HG03520 (cell line): ENCODE measurements around the gene MBD6.
"Not testable (repeated sequence)": the region's sequence is repeated elsewhere in the genome, so short reads cannot be mapped to it uniquely, and the experiment has no call there.

Experiments used
- ATAC-seq: cut with Tn5 transposase; IDR thresholded peaks from one replicate; pipeline ENCODE4 v1.9.1; 2021; ENCODE audit warnings: mild to moderate bottlenecking, moderate library complexity; ENCODE audit not compliant: unreplicated experiment

MBD6 gene

DNA sequence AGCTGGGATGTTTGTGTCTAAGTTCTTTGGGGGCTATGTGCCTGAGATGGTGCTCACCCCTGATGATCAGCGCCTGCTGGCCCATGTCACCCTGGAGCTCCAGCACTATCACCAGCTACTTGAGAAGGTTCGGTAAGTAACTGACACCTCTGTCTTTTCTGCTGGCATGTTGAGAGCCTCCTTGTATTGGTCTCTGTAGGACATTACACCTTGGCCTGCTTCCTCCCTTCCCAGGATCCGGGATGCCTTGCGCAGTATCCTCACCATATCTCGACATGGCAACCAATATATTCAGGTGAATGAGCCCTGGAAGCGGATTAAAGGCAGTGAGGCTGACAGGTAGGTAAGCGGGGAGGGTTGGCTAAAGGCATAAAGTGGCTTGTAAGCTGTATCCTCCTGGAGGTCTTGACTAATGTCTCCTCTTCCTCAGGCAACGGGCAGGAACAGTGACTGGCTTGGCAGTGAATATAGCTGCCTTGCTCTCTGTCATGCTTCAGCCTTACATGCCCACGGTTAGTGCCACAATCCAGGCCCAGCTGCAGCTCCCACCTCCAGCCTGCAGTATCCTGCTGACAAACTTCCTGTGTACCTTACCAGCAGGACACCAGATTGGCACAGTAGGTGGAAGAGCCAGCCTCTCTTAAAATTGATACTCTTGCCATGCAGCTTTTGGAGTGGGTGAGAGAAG, 7.8 kb upstream of the MBD6 start:
- no peak for ATAC-seq

DNA sequence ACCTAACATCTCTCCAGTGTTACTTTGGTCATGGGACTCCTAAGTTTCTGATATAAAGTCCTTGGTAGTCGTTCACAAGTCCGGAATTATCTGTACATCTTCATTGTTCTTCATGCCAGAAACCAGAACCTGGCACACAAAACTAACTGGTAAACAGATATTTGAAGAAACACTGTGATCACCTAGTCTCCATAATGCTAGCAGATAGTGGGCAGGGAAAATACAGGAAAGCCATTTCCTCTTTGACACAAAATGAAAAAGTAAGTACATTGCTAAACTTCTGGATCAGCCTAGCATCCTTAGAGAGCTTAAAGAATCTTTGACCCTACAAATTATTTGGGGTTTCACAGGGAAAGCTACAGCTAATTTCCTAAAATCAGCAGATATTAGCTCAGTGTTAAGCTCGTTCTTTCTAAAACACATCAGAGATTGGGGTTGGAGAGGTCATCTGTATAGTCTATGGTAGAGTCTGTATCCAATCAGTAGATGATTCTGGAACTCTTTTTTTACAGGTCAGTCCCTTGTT, 7.2 kb upstream of the MBD6 start:
- ATAC-seq = no peak

DNA sequence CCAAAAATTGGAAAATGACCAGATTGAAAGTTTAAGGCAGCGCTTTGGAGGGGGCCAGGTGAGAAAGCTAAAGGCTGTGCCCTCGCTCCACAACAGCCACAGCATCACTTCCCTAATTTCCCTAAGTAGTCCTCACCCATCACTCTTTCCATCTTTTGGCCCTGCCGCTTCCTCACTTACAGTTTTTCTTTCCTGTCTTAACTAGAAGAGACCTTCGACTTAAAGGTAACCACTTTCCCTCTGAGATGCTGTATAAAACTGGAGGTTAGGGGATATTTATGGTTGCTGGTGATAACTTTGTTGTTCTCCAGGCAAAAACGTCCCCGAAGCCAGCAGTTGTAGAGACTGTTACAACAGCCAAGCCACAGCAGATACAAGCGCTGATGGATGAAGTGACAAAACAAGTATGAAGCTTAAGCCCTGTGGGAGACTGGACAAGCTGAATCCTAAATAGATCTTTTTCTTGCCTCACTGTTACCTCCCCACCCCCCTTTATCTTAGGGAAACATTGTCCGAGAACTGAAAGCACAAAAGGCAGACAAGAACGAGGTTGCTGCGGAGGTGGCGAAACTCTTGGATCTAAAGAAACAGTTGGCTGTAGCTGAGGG, 6.6 kb upstream of the MBD6 start:
- no peak for ATAC-seq

DNA sequence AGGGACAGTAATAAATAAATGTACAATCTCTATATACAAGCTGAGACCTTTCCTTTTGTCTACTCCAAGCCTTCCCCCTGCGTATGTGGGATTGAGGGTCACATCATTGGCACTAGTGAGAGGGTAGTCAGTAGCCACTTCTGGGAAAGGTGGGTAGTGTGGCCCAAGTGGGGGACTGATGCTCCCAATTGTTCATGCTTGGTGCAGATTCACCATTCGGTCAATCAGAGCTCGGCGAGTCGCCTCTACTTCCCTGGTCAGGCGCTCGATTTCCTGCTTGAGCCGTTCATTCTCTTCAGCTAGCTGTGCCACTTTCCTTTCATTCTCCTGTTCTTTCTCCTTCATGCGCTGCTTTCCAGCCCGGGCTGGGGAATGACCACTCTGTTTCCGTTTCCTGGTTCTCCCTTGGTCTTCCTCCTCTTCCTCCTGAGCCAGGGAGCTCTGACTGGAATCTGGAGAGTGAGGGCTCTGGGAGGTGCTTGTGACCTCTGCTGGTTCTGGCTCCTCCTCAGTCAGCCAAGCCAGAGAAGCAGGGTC, 5.9 kb upstream of the MBD6 start:
- ATAC-seq = no peak

DNA sequence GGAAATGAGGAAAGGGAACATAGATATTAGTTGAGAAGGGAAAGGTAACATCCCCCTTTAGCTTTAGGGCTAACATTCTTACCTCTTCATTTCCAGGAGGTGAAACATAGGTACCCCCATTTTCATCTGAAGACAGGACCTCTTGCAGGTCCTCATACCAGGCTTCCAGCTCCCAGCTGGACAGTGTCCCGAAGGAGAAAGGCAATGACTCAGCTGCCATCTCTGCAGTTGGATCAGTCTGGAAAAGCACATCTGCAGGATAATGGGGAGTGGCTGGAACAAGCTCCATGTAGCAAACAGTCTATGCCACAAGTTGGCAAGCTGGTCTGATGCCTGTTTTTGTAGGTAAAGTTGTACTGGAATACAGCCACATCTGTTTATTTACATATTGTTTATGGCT, 5.4 kb upstream of the MBD6 start:
- ATAC-seq = no peak

DNA sequence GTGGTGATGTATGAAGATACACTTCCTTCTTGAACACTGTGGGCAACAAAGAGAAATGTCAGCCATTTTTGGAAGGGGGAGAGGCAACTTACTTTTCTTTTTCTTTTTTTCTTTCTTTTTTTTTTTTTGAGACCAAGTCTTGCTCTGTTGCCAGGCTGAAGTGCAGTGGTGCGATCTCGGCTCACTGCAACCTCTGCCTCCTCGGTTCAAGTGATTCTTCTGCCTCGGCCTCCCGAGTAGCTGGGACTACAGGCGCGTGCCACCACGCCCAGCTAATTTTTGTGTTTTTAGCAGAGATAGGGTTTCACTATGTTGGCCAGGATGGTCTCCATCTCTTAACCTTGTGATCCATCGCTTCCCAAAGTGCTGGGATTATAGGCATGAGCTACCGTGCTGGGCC, 4.9 kb upstream of the MBD6 start:
- ATAC-seq = not testable (repeated sequence)

DNA sequence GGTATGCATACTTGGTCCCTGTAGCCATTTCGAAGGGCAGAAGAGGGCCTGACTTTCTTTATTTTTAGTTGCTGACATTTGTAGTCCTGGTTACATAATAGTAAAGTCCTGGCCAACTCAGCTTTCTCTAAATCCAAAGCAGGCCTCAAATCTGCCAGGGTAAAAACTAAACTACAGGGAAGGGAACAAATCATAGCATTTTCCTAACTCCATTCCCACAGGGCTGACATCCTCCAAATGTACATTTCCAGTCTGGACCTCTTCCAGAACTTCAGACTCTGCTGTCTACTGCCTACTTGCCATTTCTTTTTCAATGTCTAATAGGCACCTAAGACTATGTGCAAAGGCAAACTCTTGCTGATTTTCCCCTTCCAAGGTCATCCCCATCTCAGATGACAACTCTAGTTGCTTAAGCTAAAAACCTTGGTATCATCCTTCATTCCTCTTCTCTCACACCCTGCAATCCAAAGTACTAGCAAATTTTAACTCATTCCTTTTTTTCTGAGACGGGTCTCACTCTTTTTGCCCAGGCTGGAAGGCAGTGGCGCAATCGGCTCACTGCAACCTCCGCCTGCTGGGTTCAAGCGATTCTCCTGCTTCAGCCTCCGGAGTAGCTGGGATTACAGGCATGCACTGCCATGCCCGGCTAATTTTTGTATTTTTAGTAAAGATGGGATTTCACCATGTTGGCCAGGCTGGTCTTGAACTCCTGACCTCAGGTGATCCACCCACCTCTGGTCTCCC, 4.3 kb upstream of the MBD6 start:
- no peak for ATAC-seq

DNA sequence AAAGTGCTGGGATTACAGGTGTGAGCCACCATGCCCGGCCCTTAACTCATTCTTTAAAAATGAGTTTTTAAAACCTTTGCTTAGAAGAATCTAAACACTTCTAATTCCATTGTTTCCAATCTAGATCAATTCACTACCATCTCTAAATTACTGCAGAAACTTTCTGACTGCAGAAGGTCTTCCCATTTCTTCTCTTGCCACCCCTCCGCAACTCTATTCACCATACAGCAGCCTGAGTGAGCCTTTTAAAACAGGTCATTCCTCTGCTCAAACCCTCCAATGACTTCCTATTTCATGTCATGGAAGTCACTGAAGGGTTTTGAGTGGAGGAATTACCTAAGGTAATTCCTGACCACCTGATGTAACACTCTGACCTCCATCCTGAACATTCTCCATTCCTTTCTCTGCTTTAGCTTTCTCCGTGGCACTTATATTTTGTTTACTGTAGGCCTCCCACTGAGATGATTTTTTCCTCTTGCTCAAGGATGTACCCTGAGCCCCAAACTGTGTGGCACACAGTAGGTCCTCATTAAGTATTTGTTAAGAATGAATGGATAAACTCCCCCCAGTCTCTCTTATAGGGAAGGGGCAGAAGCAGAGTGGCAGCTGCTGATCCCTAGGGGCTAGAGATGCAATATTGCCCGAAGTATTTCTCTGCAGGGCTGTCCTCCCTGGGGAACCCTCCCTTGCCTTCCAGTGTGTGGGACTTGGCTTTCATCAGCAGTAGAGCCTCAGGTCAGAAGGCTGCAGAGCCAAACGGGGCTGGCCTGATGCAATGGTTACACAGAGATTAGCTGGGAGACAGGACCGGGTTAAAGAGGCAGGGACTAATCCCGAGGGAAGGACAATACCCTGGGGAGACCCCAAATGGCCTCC, 3.5 kb upstream of the MBD6 start:
- ATAC-seq = no peak

DNA sequence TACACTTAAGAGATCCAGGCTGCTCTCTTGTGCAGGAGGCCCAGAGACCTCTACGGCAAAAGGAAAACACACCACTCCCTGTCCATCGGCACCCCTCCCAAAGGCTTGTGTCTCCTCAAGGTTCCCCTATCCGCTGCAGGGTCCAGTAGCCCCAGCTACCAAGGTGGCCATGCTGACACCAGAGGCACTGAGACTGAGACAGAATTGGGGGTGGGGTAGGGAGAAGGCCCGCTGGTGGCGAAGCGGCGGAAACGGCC, 2.9 kb upstream of the MBD6 start:
- no peak for ATAC-seq

DNA sequence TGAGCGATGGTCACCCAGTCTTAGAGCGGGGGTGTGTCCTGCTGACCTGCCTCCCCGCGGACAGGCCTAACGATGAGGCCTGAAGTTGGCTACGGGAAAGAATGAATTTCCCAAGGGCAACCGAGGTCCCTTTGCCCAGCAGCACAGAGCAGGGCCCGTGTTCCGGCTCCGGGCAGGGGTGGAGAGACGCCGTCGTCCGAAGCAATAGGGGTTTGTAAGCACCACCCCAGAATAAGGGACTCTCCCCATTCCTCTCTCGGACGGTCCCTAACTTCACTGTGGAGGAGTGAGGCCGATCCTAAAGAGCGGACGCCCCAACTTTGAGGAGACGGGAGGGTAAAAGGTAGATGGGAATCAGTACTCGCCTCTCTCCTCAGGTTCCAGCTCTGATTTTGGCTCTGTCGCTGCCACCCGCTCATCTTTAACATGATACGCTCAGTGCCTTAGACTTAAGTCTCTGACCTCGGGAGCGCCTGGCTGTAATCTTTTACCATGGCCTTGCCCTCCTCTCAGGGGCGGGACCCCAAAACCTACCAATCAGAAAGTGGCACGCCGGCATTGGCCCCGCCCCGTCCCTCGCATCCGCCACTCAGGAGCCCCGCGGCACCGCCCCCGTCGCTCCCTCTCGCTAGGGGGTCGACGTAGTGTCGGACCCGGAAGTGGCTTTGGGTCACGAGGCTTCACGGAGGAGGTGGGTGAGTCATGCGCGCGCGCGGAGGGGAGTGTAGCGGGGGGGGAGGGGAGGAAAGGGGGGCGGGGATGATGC, 2.4 kb upstream of the MBD6 start, which contains the start of gene DDIT3:
DDIT3 (minus strand) TSS at position 462 of the 766 bp plus-strand sequence. CDS start 3,108 bp downstream, outside the sequence.
- ATAC-seq = peak; percentile 57

DNA sequence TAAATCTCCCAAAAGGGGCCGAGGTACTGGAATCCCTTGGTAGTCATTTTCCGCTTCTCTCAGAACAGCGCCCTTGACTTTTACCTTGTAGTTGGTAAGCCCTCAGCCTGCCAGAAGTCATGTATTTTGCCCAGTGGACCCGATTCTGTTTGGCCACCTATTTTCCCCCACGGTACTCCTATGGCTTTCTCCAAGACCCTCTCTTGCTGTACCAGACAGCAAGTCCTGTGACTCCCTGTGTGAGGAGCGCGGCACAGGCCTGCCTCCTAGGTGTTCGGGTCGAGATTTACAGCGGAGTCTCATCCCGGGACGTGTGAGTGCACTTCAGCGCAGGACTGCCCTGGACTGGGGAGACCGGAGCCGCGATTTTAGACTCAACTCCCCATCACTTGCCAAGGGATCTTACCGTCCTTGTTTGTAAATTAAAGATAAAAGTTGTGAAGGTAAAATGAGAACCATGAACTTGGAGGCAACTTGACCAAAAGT, 1.1 kb upstream of the MBD6 start:
- no peak for ATAC-seq

DNA sequence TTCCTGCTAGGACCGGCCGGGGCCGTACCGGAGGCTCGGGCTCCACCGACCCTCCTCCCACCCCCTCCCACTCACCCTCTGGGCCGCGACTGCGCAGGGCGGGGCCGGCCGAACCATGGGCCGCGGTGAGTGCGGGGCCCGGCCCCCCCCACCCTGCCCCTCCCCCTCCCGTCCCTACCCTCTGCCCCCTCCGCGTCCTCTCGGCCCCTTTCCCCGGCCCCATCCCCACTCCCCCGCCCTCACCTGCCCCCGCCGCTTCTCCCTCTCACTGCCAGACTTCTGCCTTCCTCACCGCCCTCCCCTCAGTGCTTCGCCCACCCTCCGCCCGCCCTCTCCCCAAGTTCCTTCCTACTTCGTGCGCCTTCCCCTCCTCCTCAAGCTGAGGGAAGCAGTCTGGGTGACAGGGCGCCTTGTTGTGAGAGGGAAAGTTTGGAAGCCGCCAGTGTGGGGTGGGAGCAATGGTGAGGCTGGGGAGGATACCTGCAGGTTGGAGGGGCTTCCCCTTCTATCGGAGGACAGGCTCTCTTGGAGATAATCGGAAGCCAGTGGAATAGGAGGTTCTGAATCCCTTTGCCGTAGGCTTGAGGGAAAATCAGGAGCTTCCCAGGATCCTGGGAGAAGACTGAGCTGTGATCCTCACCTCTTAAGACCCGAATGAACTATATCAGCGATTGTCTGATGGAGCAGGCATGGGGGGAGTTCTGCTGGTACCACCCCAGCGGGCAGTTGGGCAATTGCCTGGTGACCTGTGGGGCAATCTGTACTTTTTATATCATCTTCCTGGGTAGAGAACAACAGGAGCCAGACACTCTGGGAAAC, 472 bp downstream of the MBD6 start:
- no peak for ATAC-seq

DNA sequence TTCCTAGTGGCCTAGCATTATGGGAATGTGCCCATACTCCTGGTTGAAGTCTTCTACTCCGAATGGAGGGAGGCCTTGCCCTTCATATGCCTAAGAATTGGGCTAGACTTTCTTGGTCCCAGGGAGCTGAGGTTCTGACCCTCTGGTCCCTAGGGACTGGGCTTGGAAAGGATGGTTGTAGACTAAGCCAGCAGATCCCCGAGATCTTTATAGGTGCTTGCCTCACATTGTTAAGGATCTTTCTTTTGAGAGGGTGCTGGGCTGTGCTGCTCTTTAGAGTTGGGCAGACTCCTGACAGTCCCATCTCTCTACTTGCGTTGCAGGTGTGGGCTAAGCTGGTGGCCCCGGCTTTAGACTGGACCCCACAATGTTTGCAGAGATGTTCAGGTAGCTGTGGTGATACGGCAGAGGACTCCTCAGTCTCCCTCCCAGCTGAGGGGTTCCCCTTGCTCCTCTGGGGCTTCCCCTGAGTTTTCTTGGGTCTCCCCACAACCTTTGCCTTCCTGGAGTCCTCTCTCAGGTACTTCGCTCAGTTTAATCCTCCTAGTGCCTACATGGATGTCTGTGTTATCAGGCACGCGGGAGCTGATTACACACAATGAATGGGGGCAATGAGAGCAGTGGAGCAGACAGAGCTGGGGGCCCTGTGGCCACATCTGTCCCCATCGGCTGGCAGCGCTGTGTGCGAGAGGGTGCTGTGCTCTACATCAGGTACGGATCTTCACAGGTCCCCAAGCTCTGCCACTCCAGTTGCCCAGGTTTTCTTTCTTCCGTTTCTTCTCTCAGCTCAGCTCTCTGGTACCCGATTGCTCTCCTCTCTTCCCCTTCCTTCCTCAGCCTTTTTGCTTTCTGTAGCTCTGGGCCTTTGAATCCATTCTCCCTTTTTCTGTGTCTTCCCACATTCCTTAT, 1.3 kb downstream of the MBD6 start:
- ATAC-seq = no peak

DNA sequence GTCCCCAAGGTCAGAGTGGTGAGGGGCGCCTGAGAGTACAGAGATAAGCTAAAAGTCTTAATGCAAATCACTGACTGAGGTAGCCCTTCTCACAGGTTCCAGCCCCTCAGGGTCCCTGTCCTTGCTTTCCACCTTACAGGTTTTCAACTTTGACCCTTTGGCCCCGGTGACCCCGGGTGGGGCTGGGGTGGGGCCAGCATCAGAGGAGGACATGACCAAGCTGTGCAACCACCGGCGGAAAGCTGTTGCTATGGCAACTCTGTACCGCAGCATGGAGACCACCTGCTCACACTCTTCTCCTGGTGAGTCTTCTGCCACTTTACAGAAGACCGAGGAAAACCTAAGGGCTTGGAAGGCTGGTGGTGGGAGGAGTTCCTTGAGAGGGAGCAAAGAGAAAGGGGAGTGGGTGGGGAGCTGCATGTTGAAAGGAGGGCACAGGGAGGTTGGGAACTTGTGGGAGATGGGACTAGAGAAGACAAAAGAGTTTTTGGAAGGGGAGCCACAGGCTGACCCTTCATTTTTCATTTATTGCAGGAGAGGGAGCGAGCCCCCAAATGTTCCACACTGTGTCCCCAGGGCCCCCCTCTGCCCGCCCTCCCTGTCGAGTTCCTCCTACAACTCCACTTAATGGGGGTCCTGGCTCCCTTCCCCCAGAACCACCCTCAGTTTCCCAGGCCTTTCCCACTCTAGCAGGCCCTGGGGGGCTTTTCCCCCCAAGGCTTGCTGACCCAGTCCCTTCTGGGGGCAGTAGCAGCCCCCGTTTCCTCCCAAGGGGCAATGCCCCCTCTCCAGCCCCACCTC, 2.4 kb downstream of the MBD6 start:
- ATAC-seq = no peak

DNA sequence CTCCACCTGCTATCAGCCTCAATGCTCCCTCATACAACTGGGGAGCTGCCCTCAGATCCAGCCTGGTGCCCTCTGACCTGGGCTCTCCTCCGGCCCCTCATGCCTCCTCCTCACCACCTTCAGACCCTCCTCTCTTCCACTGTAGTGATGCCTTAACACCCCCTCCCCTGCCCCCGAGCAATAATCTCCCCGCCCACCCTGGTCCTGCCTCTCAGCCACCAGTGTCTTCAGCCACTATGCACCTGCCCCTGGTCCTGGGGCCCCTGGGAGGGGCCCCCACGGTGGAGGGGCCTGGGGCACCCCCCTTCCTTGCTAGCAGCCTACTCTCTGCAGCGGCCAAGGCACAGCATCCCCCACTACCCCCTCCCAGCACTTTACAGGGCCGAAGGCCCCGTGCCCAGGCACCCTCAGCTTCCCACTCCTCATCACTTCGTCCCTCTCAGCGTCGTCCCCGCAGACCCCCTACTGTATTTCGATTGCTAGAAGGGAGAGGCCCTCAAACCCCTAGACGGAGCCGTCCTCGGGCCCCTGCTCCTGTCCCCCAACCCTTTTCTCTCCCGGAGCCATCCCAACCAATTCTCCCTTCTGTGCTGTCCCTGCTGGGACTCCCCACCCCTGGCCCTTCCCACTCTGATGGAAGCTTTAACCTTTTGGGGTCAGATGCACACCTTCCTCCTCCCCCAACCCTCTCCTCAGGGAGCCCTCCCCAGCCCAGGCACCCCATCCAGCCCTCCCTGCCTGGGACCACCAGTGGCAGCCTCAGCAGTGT, 3.2 kb downstream of the MBD6 start:
- no peak for ATAC-seq

DNA sequence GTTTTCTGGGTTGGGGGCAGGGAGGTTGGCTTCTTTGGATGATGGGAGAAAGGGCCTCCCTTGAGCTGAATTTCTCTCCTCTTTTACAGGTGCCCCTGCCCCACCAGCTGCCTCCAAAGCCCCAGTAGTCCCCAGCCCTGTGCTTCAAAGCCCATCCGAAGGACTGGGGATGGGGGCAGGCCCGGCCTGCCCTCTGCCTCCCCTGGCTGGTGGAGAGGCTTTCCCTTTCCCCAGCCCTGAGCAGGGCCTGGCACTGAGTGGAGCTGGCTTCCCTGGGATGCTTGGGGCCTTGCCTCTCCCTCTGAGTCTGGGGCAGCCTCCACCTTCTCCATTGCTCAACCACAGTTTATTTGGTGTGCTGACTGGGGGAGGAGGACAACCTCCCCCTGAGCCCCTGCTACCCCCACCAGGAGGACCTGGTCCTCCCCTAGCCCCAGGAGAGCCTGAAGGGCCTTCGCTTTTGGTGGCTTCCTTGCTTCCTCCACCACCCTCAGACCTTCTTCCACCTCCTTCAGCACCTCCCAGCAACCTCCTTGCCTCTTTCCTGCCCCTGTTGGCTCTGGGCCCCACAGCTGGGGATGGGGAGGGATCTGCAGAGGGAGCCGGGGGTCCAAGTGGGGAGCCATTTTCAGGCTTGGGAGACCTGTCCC, 4.0 kb downstream of the MBD6 start:
- no peak for ATAC-seq
